HFFc6 (cell line): Measurements from ENCODE around the gene FAM174C. TPM values are rescaled to one million over a fixed set of nuclear protein-coding genes. Genes with fewer than 3 reads are reported as not detected.

Experiments used
- DNase-seq: peaks from one replicate; pipeline ENCODE4 v3.0.0-alpha.2; 2018
- H3K27ac Mint-ChIP-seq: 2 replicates; pipeline ENCODE4 v1.8.0; 2020; ENCODE audit warnings: mild to moderate bottlenecking, mixed read lengths
- H3K27me3 Mint-ChIP-seq: 2 replicates; pipeline ENCODE4 v1.8.0; 2021; ENCODE audit warnings: mild to moderate bottlenecking, moderate library complexity, mixed read lengths; ENCODE audit not compliant: insufficient read depth
- H3K36me3 Mint-ChIP-seq: 2 replicates; pipeline ENCODE4 v1.8.0; 2021; ENCODE audit warnings: low read depth, mixed read lengths
- H3K4me1 Mint-ChIP-seq: 2 replicates; pipeline ENCODE4 v1.8.0; 2020; ENCODE audit warnings: low read depth, mixed read lengths
- H3K4me3 Mint-ChIP-seq: 2 replicates; pipeline ENCODE4 v1.8.0; 2020; ENCODE audit warnings: mild to moderate bottlenecking, moderate library complexity, mixed read lengths
- H3K9me3 Mint-ChIP-seq: 2 replicates; pipeline ENCODE4 v1.8.0; 2020; ENCODE audit warnings: mild to moderate bottlenecking, mixed read lengths
- total RNA-seq, 6 experiments: library from RNA; stranded (reverse); fragmentation: NEBNext Ultra II Directional; extraction: Animal tissue kit (Norgen Biotek cat#: 25700); gene quantifications; 2 replicates in 1 of 6; 3 replicates in 5 of 6; pipeline ENCODE4 v1.2.3, GENCODE V29; 2021
- TF ChIP-seq, protein P1 (sequence below): fragments of 200-600 bp; sonication (generic); IDR thresholded peaks from 2 replicates; pipeline ENCODE4 v1.5.0; 2021; ENCODE audit warnings: antibody characterized with exemption, mild to moderate bottlenecking

FAM174C gene
- total RNA-seq, 6 experiments from 2014 or later = 54.2 to 77.6 (median 63.8) TPM

DNA sequence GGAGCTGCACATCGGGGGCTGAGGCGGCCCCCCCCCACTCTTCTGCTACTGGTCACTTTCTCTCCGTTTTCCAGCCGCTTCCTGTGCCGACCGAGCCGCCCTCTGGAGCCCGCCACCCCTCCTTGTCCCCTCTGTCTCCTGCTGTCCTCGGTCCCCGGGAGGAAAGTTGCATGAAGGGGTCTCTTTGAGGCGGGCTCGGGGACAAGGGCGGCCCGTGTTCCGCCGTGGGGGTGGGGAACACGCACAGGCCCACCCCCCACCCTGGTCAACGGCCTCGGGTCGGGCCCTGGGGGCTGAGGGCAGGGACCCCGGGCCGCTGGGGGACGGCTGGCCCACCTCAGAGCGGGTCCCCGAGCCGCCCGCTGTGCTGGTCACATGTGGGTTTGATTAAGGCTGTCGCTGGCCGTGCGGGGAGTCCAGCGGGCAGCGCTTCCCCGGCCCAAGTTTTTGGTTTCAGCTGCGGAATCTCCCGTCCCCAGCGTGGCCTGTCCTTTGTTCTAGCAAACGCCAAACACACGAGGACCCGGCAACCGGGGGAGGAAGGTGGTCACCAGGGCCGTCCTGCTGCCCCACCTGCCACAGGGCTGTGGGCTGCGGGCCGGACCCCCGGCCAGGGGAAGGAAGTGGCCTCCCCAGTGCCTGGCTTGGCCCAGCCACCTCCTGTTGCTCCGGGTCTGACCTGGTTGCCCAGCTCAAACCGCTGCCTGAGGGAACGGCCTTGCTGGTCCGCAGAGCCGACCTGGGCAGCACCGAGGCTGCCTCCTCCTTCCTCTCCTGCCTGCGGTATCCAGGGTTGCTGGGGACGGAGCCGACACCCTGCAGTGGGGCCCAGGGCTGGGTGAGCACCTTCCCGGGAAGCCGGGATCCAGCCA lies 12.3 kb downstream of the FAM174C start:
- Mint-ChIP-seq H3K4me1 (no peaks in the 10 kb centered on the region), H3K27me3 (peaks cover 25% of the 10 kb centered on the region), H3K4me3 (no peak overlapping the region), H3K27ac (no peak overlapping the region), H3K9me3 (no peaks in the 10 kb centered on the region), H3K36me3 (no peaks in the 10 kb centered on the region)
- no peak for DNase-seq
- TF ChIP-seq, protein P1, sequence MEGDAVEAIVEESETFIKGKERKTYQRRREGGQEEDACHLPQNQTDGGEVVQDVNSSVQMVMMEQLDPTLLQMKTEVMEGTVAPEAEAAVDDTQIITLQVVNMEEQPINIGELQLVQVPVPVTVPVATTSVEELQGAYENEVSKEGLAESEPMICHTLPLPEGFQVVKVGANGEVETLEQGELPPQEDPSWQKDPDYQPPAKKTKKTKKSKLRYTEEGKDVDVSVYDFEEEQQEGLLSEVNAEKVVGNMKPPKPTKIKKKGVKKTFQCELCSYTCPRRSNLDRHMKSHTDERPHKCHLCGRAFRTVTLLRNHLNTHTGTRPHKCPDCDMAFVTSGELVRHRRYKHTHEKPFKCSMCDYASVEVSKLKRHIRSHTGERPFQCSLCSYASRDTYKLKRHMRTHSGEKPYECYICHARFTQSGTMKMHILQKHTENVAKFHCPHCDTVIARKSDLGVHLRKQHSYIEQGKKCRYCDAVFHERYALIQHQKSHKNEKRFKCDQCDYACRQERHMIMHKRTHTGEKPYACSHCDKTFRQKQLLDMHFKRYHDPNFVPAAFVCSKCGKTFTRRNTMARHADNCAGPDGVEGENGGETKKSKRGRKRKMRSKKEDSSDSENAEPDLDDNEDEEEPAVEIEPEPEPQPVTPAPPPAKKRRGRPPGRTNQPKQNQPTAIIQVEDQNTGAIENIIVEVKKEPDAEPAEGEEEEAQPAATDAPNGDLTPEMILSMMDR = no peak

DNA sequence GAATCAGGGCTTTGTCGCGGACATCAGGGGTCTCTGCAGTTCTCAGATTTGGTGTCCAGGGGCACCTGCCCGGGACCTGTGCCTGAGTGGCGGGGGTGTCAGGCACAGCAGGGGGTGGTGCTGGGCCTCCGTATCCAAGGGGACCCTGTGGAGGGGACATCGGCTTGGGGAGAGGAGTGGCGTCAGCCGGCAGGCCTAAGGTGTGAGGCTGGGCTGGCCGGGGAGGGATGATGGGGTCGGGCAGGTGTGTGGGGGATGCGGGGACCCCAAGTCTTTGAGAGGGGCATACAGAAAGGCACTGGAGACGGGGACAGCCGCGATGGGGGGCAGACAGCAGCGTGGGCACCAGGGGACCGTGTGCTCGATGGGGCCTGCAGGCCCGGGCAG lies 12.9 kb downstream of the FAM174C start:
- TF ChIP-seq, protein P1 = no peak
- DNase-seq = no peak
- no peaks in the 10 kb centered on the region for H3K9me3 Mint-ChIP-seq
- no peaks in the 10 kb centered on the region for H3K36me3 Mint-ChIP-seq
- no peak overlapping the region for H3K27ac Mint-ChIP-seq
- H3K4me1 Mint-ChIP-seq = no peaks in the 10 kb centered on the region
- peaks cover 26% of the 10 kb centered on the region for H3K27me3 Mint-ChIP-seq
- no peak overlapping the region for H3K4me3 Mint-ChIP-seq

DNA sequence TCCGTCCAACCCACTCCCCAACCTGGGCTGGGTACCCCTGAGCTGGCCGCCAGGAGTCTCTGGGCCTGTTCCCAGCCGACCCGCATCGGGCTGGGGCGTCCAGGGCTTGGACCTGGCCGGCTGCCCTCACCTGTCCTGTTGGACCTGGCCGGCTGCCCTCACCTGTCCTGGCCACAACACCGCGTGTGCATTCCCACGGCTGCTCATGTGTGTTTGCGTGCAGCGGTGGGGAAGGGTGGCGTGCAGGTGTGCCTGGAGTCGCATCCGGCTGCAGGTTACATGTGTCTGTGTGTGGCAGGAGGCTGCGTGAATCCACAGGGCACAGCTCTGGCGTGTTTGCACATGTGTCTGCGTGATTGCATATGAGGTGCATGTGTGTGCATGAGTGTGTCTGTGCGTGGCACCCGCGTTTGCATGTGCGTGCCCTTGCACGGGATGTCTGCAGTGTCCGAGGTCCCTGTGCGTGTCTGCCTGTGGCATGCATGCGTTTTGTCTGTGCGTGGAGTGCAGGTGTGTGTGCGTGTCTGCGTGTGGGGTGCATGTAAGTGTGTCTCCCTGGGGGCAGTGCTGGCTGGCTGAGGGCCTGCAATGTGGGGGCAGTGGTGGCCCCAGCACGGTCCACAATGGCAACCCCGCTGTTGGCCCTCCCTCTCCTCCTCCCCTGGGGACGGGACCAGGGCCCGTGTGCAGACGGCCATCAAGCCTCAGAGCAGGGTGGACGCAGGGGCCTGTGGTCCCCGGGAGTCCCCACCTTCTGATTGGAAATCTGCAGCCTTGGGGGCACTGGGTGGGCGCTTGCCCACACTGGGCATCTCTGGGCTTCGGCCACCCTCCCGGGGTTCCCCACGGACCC lies 13.7 kb downstream of the FAM174C start:
- H3K27me3 Mint-ChIP-seq = peaks cover 26% of the 10 kb centered on the region

DNA sequence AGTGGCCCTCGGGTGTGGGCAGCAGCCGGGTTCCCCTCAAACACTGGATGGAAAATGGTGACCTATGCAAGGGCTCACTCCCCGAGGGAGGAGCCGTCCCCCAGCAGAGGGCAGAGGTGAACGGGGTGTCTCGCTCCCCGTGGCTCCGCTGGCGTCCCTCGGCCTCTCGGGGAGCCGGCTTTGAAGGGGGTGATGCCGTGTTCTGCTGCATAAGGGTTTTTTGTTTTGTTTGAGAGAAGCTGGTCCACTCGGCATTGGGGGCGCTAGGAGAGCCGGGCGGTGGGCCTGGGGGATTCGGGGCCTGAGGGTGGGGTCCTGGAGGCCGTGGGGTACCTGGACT lies 14.3 kb downstream of the FAM174C start:
- Mint-ChIP-seq H3K36me3 (no peaks in the 10 kb centered on the region), H3K4me3 (no peak overlapping the region), H3K27me3 (peaks cover 21% of the 10 kb centered on the region), H3K27ac (no peak overlapping the region), H3K4me1 (no peaks in the 10 kb centered on the region), H3K9me3 (no peaks in the 10 kb centered on the region)
- TF ChIP-seq, protein P1 = no peak
- no peak for DNase-seq

More for the DNA sequence above, 13.7 kb downstream of the FAM174C start:
- Mint-ChIP-seq H3K4me3 (no peak overlapping the region), H3K36me3 (no peaks in the 10 kb centered on the region), H3K4me1 (no peaks in the 10 kb centered on the region), H3K27ac (no peak overlapping the region), H3K9me3 (no peaks in the 10 kb centered on the region)
- TF ChIP-seq, protein P1 = no peak
- no peak for DNase-seq

DNA sequence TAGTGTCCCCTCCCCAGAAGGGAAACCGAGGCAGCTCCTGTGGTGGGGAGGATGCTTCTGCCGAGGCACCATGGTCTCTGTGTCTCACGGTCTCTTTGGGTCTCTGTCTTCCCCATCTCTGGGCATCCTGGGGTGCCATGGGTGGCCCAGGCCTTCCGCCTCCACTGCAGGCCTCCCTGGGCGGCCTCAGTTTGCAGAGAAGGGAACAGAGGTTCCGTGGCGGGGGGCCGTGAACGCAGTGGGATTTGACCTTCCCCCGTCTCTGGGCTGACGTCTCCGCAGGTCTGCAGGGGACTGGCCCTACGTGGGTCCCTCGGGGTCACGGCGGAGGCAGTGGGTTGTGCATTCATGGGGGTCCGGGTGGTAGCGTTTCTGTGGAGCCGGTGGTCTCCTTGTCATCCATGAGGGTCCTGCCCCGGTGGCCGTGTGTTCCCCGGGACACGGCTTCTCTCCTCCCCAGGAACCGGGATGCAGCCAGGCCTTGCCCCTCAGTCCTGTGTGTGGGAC lies 14.9 kb downstream of the FAM174C start:
- Mint-ChIP-seq H3K36me3 (no peaks in the 10 kb centered on the region), H3K27ac (no peak overlapping the region), H3K4me3 (no peak overlapping the region), H3K9me3 (no peaks in the 10 kb centered on the region), H3K4me1 (no peaks in the 10 kb centered on the region), H3K27me3 (peaks cover 16% of the 10 kb centered on the region)
- TF ChIP-seq, protein P1 = no peak
- DNase-seq = no peak
